ENCODE measurements around the gene PIGR.

DNA sequence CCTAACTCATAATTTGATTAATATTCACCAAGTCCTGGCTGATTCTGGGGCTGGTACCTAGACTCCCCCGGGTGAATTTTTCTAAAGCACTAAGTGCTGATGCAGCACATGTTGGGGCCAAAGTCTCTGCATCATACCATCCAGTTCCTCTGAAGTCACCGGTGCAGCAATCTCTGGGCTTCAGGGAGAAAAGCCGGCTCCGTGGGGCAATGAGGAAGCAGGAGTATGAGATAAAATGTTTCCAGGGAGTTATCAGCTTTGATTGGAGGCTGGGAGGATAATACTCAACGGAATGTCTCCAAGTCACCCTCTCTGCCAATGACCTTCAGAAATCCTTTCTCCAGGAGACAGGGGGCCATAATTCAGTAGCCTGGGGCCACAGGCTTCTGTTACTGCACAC, 22.8 kb upstream of the PIGR start:
- TF ChIP-seq, protein P1, sequence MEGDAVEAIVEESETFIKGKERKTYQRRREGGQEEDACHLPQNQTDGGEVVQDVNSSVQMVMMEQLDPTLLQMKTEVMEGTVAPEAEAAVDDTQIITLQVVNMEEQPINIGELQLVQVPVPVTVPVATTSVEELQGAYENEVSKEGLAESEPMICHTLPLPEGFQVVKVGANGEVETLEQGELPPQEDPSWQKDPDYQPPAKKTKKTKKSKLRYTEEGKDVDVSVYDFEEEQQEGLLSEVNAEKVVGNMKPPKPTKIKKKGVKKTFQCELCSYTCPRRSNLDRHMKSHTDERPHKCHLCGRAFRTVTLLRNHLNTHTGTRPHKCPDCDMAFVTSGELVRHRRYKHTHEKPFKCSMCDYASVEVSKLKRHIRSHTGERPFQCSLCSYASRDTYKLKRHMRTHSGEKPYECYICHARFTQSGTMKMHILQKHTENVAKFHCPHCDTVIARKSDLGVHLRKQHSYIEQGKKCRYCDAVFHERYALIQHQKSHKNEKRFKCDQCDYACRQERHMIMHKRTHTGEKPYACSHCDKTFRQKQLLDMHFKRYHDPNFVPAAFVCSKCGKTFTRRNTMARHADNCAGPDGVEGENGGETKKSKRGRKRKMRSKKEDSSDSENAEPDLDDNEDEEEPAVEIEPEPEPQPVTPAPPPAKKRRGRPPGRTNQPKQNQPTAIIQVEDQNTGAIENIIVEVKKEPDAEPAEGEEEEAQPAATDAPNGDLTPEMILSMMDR (IDR thresholded peaks at IDR 0.05) = no peak
- TF ChIP-seq EP300 (IDR thresholded peaks at IDR 0.05) (no peak), POLR2A (IDR thresholded peaks at IDR 0.05) (no peak)

All from ovary (tissue), 3 donors.